Tongue (tissue), 2 donors: ENCODE results near the gene SMAD1. TPM values are rescaled to one million over a fixed set of nuclear protein-coding genes. Genes with fewer than 3 reads are reported as not detected.

Experiments
- DNase-seq: peaks from one replicate; pipeline ENCODE4 v3.0.0-alpha.2; 2015
- total RNA-seq: library from RNA; depleted of rRNA; stranded (reverse); fragments of >200 nt; gene quantifications from one replicate; pipeline ENCODE4 v1.2.3, GENCODE V29; 2014

Gene SMAD1
- 80.7 TPM for total RNA-seq

- peak; percentile 93 for DNase-seq
These were observed at the start of gene SMAD1 for GRCh38 chr4:145481164-145481941. Gene SMAD1 (plus strand): TSS chr4:145481853. CDS start chr4:145514614, 32,761 bp downstream.

- no peak for DNase-seq
These were observed 48.0 kb upstream of the SMAD1 start for GRCh38 chr4:145433684-145434083.

DNA sequence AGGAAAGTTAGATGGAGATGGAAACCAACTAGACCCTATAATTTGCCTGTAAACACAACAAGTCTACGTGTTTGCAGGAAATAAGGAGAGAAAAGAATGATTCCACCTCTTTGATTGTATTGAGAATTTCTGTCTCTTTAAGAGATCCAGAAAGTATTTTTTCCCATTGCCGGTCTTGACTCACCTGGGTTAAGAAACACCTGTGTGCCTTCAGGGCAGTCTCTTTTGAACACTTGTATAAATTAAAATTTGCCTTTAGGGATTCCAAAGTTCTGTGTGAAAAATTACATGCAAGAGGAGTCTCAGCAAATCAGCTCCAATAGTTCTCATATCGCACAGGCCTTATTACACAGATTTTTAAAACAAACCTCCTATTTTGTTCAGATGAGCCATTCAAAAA lies 46.0 kb upstream of the SMAD1 start:
- no peak for DNase-seq

DNA sequence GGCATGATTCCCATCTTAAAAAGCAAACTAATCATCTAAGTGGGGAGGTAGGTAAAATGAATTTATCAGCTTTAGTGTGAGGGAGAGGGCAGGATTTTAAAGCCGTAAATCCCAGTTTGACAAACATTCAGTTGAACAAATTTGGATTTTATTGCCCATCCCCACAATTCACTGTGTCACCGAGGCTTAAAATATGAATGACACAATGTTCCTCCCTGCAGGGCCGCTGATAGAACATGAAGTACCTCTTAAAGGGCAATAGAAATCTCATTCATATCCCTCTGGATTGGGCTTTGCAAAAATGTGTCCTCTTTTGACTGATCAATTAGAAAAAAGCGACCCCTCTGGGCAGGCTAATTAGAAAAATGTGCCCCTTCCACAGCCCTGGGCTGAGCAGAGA lies 45.5 kb upstream of the SMAD1 start:
- DNase-seq: no peak

GRCh38 chr4:145436796-145437195 lies 44.9 kb upstream of the SMAD1 start:
- DNase-seq: peak; percentile 43

DNA sequence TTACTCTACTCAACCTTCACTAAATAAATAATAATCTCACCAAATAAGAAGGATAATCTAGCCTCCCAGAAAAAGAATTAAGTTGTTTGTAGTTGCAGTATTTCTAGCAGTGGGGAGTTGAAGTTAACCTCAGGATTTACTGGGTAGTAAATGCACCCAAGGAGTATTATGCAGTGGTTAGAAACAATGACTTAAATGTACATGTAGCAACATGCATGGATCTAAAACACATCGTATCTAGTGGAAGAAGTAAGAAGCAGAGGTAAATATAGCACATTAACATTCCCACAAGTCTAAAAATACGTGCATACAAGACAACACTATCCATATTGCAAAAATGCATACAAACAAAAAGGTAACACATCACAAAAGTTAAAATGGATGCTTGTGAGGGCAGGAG lies 44.2 kb upstream of the SMAD1 start:
- DNase-seq: no peak

GRCh38 chr4:145438298-145438697 lies 43.4 kb upstream of the SMAD1 start:
- DNase-seq: no peak

- DNase-seq: peak; percentile 62
These were observed 41.2 kb upstream of the SMAD1 start for GRCh38 chr4:145440292-145441007.

DNA sequence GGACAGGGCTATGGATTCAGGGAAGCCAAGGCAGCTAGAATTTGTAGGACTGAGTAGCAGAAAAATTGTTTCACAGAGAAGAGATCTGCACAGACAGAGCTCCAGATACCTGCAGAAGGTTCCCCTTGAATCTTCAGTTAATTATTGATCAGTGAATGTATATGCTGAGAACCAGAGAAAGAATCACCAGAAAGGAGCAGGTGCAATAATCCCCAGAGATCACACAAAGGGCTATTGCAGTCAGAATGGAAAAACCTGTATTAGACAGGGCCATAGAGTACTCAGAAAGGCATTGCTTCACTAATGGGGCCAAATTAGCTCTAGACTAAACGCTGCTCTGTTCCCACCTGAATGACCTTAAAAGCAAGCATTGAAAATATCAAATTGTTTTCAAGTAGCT lies 35.5 kb upstream of the SMAD1 start:
- DNase-seq: no peak

DNA sequence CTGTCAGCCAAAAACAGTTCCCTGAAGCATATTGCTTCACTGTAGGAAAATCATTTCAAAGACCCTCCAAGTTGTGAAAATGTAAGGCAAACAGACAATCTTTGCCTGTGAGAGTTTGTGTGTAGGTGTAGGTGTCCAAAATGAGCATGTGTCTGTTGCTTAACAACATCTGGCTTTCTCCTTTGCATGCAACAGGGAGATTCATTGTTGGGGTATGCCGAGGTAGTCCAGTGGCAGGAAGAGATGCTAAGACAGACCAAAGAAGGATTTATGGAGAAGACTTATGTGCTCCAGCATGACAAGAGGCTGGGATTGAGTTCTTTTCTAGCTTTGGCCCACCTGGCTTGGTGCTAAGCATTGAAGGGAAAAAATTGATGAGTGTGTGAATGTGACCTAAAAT lies 29.8 kb upstream of the SMAD1 start:
- no peak for DNase-seq

DNA sequence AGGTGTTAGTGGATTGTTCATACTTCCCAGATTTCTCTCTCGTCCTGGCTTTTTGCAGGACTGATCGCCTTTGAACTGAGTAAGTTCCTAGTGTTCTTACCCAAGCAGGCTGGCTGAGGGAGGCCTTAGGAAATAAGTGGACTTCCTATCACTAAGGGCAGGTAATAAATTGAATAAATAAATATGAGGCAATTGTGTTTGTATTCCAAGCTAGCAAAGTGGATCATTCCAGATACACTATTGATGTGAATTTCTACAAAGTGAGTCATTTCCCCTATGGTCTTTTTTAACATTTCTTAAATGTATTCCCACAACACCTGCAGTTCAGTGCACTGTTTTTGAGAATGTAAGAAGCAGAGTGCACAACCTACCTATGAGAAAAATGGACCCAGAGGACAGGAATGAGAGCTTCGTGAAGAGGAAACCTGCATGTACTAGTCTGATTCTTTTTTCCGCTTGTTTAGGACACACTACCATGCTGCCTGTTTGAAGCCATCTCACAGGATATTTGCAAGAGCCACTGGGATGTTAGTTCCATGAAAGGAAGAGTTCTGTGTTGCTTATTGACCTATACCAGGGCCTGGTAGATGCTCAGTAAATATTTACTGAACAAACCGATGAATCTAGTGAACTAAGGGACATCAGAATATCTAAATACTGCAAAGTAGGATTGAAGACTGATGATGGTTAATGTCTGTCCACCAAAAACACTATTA lies 29.0 kb upstream of the SMAD1 start:
- no peak for DNase-seq

DNA sequence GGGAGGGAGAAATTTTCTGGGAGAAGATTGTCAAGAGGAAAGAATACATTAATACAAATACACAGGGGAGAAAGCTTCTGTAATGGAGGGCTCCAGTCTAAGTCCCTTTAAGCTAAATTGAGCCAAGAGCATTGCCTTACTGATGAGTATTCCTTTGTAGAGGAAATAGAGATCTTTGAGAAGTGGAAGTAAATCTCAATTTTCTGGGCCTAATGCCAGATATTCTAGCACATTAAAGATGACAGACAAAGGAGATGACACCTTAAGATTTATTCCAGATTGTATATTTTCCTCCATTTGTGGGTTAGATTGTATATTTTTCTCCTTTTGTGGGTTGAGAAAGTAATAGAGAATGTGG lies 28.5 kb upstream of the SMAD1 start:
- no peak for DNase-seq

- DNase-seq: no peak
These were observed 8.4 kb upstream of the SMAD1 start for GRCh38 chr4:145473203-145473602.

- no peak for DNase-seq
These were observed 1.4 kb upstream of the SMAD1 start for GRCh38 chr4:145480257-145480656.

- no peak for DNase-seq
These were observed 222 bp downstream of the SMAD1 start for GRCh38 chr4:145481942-145482208.

DNA sequence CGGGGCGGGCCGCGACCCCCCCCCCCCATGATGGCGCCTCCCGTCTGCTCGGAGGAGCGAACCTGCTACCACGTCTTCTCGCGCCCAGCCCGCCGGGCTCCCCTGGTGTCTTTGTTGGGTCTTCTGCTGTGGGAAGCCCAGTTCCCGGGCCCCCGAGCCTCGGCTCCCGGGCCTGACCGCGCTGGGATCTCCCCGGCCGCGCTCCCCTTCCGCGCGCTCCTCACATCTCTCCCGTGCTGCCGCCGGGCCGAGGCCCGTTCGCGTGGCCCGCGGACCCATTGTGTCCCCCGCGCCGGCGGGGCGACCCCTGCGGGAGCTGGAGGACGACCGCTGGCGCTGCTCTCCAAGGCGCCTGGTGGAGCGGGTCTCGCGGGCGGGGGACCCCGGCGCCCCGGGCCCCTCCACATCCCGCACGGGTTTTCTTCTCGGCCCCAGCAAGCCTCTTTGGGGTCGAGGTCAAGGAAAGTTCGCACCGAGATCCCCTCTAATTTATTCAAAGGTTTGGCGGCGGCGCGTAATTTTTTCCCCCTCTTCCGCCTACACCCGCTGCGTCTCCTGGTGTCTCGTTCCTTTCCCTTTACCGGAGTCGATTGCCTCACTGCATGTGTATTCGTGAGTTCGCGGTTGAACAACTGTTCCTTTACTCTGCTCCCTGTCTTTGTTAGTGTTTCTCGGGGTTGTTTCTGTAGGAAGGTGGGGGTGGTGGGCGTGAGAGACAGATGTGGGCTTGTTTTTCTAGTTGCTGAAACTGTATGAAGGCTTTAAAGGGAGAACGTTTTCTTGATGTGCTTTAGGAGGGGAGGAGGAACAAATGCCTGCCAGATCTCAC lies 770 bp downstream of the SMAD1 start:
- peak; percentile 91 for DNase-seq

- DNase-seq: peak; percentile 38
These were observed 1.9 kb downstream of the SMAD1 start for GRCh38 chr4:145483514-145483913.

DNA sequence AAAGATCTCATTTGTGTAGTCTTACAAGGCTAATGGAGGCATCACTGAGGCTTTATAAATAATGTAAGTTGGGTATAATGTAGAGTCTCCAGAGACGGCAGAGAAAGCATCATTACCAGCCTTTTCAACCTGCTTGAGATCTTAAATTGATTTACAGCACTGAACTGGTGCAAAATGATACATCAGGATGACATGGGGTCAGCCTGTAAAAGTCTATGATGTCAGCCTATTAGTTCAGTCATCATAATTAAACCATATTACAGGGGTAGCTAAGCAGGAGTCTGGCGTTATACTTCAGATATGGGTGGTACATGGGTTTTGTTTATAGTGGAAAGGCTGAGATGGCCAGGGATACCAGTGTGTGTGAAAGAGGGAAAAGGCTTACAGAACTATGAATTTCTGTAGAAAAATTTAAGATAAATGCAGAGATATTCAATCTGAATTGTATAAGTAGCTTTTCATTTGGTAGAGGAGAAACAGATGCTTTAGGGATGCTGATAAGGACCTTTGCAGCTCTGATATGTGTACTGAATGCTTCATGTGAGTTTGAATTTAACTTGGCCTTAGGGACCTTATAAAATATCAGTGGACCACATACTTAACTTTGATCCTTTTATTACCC lies 2.7 kb downstream of the SMAD1 start:
- no peak for DNase-seq

DNA sequence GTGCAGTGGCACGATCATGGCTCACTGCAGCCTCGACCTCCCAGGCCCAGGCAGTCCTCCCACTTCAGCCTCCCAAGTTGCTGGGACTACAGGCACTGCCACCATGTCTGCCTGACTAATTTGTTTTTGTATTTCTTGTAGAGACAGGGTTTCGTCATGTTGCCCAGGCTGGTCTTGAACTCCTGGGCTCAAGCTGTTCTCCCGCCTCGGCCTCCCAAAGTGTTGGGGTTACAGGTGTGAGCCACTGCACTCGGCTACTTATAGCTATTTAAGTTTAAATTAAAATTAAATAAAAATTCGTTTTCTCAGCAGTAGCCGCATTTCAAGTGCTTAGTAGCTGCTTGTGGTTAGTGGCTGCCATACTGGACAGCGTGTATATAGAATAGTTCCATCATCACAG lies 3.5 kb downstream of the SMAD1 start:
- no peak for DNase-seq

- no peak for DNase-seq
These were observed 5.0 kb downstream of the SMAD1 start for GRCh38 chr4:145486603-145487002.

- no peak for DNase-seq
These were observed 6.0 kb downstream of the SMAD1 start for GRCh38 chr4:145487631-145488030.

DNA sequence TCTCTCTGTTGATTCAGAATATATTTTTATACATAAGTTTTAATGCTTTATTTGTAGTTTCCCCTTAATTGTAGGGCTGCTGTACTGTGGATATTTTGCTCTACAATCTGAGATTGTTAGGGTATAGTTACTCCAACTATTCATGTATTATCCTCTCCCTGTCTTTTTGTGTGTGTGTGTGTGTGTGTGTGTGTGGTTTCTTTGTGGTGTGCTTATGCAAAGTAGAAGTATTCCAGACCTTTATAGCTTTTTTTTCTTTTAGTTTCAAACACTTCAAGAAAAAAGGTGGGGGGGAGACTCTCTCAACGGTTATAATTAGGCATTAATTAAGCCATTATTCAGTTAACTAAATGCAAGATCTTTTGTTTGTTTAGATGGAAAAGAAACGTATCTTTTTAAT lies 6.7 kb downstream of the SMAD1 start:
- no peak for DNase-seq
